Liver (tissue), 9 donors: ENCODE measurements around the gene POLD2. TPM values are rescaled to one million over a fixed set of nuclear protein-coding genes. Genes with fewer than 3 reads are reported as not detected.

Source experiments
- DNase-seq: peaks from one replicate; pipeline ENCODE4 v3.0.0-alpha.2; 2017; ENCODE audit warnings: low spot score
- H3K27ac ChIP-seq, 2 donors: one replicate each; pipeline ENCODE4 v1.7.0; 2013; ENCODE audit warnings: inconsistent platforms in 2 of 2, low read length in 2 of 2, control low read depth in 1 of 2, low read depth in 1 of 2, mild to moderate bottlenecking in 1 of 2
- H3K27me3 ChIP-seq, 4 donors: one replicate each; pipeline versions ENCODE4 v1.6.1 to v1.7.0; 2013; ENCODE audit warnings: low read length in 3 of 4, inconsistent platforms in 1 of 4, mild to moderate bottlenecking in 1 of 4, moderate library complexity in 1 of 4; ENCODE audit not compliant: control insufficient read depth in 4 of 4, insufficient read depth in 4 of 4
- H3K36me3 ChIP-seq, 4 donors: one replicate each; pipeline versions ENCODE4 v1.6.1 to v1.7.0; 2013; ENCODE audit warnings: low read length in 3 of 4, mild to moderate bottlenecking in 3 of 4, low read depth in 1 of 4, moderate library complexity in 1 of 4; ENCODE audit not compliant: control insufficient read depth in 4 of 4, insufficient read depth in 3 of 4
- H3K4me1 ChIP-seq, 4 donors: one replicate each; pipeline versions ENCODE4 v1.6.1 to v1.7.0; 2013; ENCODE audit warnings: low read length in 3 of 4, mild to moderate bottlenecking in 3 of 4, moderate library complexity in 1 of 4; ENCODE audit not compliant: control insufficient read depth in 4 of 4, insufficient read depth in 4 of 4
- H3K4me3 ChIP-seq, 3 donors: one replicate each; pipeline versions ENCODE4 v1.6.1 to v1.7.0; 2013; ENCODE audit warnings: low read length in 3 of 3, control low read depth in 1 of 3, low read depth in 1 of 3, mild to moderate bottlenecking in 1 of 3
- H3K9ac ChIP-seq, 2 donors: one replicate each; pipeline ENCODE4 v1.7.0; 2013; ENCODE audit warnings: low read length in 2 of 2, mild to moderate bottlenecking in 2 of 2, moderate library complexity in 2 of 2, control low read depth in 1 of 2, low read depth in 1 of 2
- H3K9me3 ChIP-seq, 4 donors: one replicate each; pipeline versions ENCODE4 v1.6.1 to v1.7.0; 2013; ENCODE audit warnings: low read length in 3 of 4; ENCODE audit not compliant: control insufficient read depth in 4 of 4
- EGR1 ChIP-seq, 2 donors: IDR thresholded peaks; 2 replicates each; pipeline ENCODE4 v1.6.1; 2016 to 2018; ENCODE audit warnings: antibody characterized with exemption in 2 of 2, low read depth in 2 of 2
- FOXA1 ChIP-seq: IDR thresholded peaks from 2 replicates; pipeline ENCODE4 v1.6.1; 2016; ENCODE audit warnings: antibody characterized with exemption
- FOXA2 ChIP-seq: IDR thresholded peaks from 2 replicates; pipeline ENCODE4 v1.6.1; 2016; ENCODE audit warnings: antibody characterized with exemption
- GABPA ChIP-seq, 2 donors: IDR thresholded peaks in 1 of 2; conservative IDR thresholded peaks in 1 of 2; 2 replicates each; pipeline ENCODE4 v1.6.1; 2016; ENCODE audit warnings: antibody characterized with exemption in 2 of 2, mild to moderate bottlenecking in 1 of 2, moderate library complexity in 1 of 2
- HNF4A ChIP-seq, 2 donors: conservative IDR thresholded peaks; 2 replicates each; pipeline ENCODE4 v1.6.1; 2016; ENCODE audit warnings: antibody characterized with exemption in 2 of 2, mild to moderate bottlenecking in 2 of 2
- HNF4G ChIP-seq: IDR thresholded peaks from 2 replicates; pipeline ENCODE4 v1.6.1; 2016; ENCODE audit warnings: antibody characterized with exemption
- JUND ChIP-seq, 2 donors: IDR thresholded peaks; 2 replicates each; pipeline ENCODE4 v1.6.1; 2016; ENCODE audit warnings: antibody characterized with exemption in 2 of 2
- RAD21 ChIP-seq, 2 donors: IDR thresholded peaks; 2 replicates each; pipeline ENCODE4 v1.6.1; 2016; ENCODE audit warnings: antibody characterized with exemption in 2 of 2, mild to moderate bottlenecking in 2 of 2
- RXRA ChIP-seq, 2 donors: IDR thresholded peaks; 2 replicates each; pipeline ENCODE4 v1.6.1; 2017 to 2018; ENCODE audit warnings: antibody characterized with exemption in 2 of 2, mild to moderate bottlenecking in 1 of 2
- SP1 ChIP-seq: IDR thresholded peaks from 2 replicates; pipeline ENCODE4 v1.6.1; 2018; ENCODE audit warnings: antibody characterized with exemption, mild to moderate bottlenecking
- TAF1 ChIP-seq: conservative IDR thresholded peaks from 2 replicates; pipeline ENCODE4 v1.6.1; 2016; ENCODE audit warnings: antibody characterized with exemption, mild to moderate bottlenecking
- YY1 ChIP-seq: IDR thresholded peaks from 2 replicates; pipeline ENCODE4 v1.6.1; 2016; ENCODE audit warnings: antibody characterized with exemption, mild to moderate bottlenecking
- WGBS: extraction: QIAGEN DNeasy Blood & Tissue Kit; methylation state at CpG from one replicate; pipeline ENCODE4 v1.1.7; 2013; 5-methylcytosine and 5-hydroxymethylcytosine counted together
- polyA plus RNA-seq, 2 donors: library from polyadenylated mRNA; stranded (reverse) in 1 of 2; unstranded in 1 of 2; fragments of 200-250 nt in 1 of 2; fragments of >200 nt in 1 of 2; fragmentation: Nextera tagmentation in 1 of 2; extraction: Ambion mirVana in 1 of 2; gene quantifications; one replicate each; pipeline versions ENCODE4 v1.2.1 to v1.2.3, GENCODE V29; 2013 to 2015
- total RNA-seq, 2 donors: library from RNA; depleted of rRNA; stranded (reverse); fragments of >200 nt; gene quantifications; one replicate each; pipeline ENCODE4 v1.2.3, GENCODE V29; 2014
- TF ChIP-seq, protein P1 (sequence below): IDR thresholded peaks from 2 replicates; pipeline ENCODE4 v1.6.1; 2016; ENCODE audit warnings: antibody characterized with exemption, mild to moderate bottlenecking
- TF ChIP-seq, protein P2 (sequence below): IDR thresholded peaks from 2 replicates; pipeline ENCODE4 v1.6.1; 2016; ENCODE audit warnings: antibody characterized with exemption
- TF ChIP-seq, protein P3 (sequence below): IDR thresholded peaks from 2 replicates; pipeline ENCODE4 v1.6.1; 2016; ENCODE audit warnings: antibody characterized with exemption
- TF ChIP-seq, protein P4 (sequence below): fragments of 150-350 bp; IDR thresholded peaks from 2 replicates; pipeline ENCODE4 v1.5.1; 2017; ENCODE audit warnings: improper control_type of control experiment, low read depth, low read length; ENCODE audit not compliant: missing input control
- donor health status: healthy.
- donor health status: healthy.
- donor health status: healthy.
- donor health status: healthy.
- donor health status: healthy.

POLD2 gene
- total and polyA plus RNA-seq, 4 donors, result 53.9 to 101 (median 85.3) TPM

DNA sequence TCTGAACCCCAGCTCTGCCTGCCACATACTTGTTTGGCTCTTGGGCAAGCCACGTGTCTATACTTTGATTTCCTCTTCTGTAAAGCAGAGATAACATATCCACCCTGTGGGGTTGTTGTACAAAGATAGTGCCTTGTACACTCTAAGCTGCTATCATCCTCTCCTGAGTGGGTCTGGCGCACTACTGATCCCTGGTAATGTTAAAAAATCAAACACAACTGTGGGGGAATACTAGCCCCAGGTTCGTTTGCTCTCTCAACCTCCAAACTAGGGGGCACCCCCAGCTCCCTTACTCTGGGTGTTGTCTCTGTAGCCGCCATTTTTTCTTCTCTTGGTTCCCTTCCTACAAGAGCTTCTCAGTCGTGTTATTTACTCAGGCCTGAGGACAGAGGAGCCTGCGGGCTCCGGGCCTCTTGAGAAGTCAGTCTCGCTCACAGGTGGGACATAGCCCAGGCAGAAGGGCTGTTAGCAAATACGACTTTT, 42.0 kb downstream of the POLD2 start:
- WGBS, result 58% methylated on average over 9 of the region's 9 CpGs
- H3K4me3 ChIP-seq, result peak overlapping the region in 2 of 3 donors; percentile 29 to 77
- peaks cover 6 to 41% (median 20%) of the 10 kb centered on the region in 4 donors for H3K4me1 ChIP-seq
- H3K36me3 ChIP-seq, result peaks cover 5 to 34% (median 15%) of the 10 kb centered on the region in 4 donors
- DNase-seq, result no peak
- H3K27ac ChIP-seq, result peak overlapping the region in 1 of 2 donors; percentile 21
- TF ChIP-seq RXRA (IDR thresholded peaks at IDR 0.05), result no peak
- TF ChIP-seq, protein P1, sequence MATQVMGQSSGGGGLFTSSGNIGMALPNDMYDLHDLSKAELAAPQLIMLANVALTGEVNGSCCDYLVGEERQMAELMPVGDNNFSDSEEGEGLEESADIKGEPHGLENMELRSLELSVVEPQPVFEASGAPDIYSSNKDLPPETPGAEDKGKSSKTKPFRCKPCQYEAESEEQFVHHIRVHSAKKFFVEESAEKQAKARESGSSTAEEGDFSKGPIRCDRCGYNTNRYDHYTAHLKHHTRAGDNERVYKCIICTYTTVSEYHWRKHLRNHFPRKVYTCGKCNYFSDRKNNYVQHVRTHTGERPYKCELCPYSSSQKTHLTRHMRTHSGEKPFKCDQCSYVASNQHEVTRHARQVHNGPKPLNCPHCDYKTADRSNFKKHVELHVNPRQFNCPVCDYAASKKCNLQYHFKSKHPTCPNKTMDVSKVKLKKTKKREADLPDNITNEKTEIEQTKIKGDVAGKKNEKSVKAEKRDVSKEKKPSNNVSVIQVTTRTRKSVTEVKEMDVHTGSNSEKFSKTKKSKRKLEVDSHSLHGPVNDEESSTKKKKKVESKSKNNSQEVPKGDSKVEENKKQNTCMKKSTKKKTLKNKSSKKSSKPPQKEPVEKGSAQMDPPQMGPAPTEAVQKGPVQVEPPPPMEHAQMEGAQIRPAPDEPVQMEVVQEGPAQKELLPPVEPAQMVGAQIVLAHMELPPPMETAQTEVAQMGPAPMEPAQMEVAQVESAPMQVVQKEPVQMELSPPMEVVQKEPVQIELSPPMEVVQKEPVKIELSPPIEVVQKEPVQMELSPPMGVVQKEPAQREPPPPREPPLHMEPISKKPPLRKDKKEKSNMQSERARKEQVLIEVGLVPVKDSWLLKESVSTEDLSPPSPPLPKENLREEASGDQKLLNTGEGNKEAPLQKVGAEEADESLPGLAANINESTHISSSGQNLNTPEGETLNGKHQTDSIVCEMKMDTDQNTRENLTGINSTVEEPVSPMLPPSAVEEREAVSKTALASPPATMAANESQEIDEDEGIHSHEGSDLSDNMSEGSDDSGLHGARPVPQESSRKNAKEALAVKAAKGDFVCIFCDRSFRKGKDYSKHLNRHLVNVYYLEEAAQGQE, result no peak
- no peak for TF ChIP-seq HNF4G
- no peak for TF ChIP-seq JUND (IDR thresholded peaks at IDR 0.05)
- no peak for TF ChIP-seq FOXA2
- no peak for TF ChIP-seq EGR1 (IDR thresholded peaks at IDR 0.05; ENCODE audit: low read depth in 2 of 2)
- TF ChIP-seq FOXA1, result no peak
- TF ChIP-seq, protein P2, sequence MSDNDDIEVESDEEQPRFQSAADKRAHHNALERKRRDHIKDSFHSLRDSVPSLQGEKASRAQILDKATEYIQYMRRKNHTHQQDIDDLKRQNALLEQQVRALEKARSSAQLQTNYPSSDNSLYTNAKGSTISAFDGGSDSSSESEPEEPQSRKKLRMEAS, result no peak
- no peak for TF ChIP-seq RAD21 (IDR thresholded peaks at IDR 0.05)
- TF ChIP-seq TAF1, result no peak
- TF ChIP-seq YY1, result no peak
- TF ChIP-seq, protein P3, sequence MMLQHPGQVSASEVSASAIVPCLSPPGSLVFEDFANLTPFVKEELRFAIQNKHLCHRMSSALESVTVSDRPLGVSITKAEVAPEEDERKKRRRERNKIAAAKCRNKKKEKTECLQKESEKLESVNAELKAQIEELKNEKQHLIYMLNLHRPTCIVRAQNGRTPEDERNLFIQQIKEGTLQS, result no peak
- TF ChIP-seq HNF4A (conservative IDR thresholded peaks at IDR 0.05), result no peak
- no peak for TF ChIP-seq GABPA (IDR thresholded peaks at IDR 0.05 in 1 of 2, conservative IDR thresholded peaks at IDR 0.05 in 1 of 2)
- H3K27me3 ChIP-seq, result no peaks in the 10 kb centered on the region
- H3K9ac ChIP-seq, result peak overlapping the region; percentile 10 to 20
- no peaks in the 10 kb centered on the region for H3K9me3 ChIP-seq

DNA sequence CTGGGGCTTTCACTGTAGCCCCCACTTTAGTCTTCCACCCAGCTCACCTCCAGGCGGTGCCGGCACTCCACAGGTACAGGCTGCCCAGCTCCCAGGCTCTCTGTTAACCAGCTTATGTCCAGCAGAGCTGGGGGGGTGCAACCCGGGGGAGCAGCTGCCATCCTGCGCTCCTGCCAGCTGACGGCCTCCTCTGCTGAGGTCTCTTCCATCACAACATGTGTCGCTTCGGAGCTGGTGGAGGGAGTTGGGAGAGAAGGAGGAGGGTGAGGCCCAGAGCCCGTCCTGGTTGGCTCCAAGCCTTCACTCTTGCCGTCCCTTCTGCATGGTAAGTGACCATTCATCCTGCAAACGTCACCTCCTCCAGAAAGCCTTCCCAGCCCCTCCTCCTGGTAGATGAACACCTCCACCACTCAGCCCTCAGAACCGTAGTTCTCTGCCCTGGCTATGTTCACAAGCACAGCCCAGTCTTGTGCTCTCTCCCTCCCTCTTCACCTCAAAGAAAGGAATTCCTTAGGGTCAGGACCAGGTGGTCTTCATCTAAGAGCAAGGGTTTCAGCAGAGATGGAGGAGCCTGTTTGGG, 42.6 kb downstream of the POLD2 start:
- TF ChIP-seq, protein P1, result no peak
- no peak for TF ChIP-seq GABPA (IDR thresholded peaks at IDR 0.05 in 1 of 2, conservative IDR thresholded peaks at IDR 0.05 in 1 of 2)
- no peak for TF ChIP-seq YY1
- no peak for TF ChIP-seq SP1
- TF ChIP-seq, protein P2, result no peak
- no peak for TF ChIP-seq RXRA (IDR thresholded peaks at IDR 0.05)
- TF ChIP-seq, protein P4, sequence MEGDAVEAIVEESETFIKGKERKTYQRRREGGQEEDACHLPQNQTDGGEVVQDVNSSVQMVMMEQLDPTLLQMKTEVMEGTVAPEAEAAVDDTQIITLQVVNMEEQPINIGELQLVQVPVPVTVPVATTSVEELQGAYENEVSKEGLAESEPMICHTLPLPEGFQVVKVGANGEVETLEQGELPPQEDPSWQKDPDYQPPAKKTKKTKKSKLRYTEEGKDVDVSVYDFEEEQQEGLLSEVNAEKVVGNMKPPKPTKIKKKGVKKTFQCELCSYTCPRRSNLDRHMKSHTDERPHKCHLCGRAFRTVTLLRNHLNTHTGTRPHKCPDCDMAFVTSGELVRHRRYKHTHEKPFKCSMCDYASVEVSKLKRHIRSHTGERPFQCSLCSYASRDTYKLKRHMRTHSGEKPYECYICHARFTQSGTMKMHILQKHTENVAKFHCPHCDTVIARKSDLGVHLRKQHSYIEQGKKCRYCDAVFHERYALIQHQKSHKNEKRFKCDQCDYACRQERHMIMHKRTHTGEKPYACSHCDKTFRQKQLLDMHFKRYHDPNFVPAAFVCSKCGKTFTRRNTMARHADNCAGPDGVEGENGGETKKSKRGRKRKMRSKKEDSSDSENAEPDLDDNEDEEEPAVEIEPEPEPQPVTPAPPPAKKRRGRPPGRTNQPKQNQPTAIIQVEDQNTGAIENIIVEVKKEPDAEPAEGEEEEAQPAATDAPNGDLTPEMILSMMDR, result no peak
- TF ChIP-seq JUND (IDR thresholded peaks at IDR 0.05), result no peak
- no peak for TF ChIP-seq HNF4G
- no peak for TF ChIP-seq HNF4A (conservative IDR thresholded peaks at IDR 0.05)
- no peak for TF ChIP-seq EGR1 (IDR thresholded peaks at IDR 0.05; ENCODE audit: low read depth in 2 of 2)
- Histone ChIP-seq H3K9ac (peak overlapping the region in 1 of 2 donors; percentile 10), H3K9me3 (no peaks in the 10 kb centered on the region), H3K4me3 (peak overlapping the region in 1 of 3 donors; percentile 77), H3K27me3 (no peaks in the 10 kb centered on the region), H3K27ac (no peak overlapping the region), H3K4me1 (peaks cover 8 to 46% (median 25%) of the 10 kb centered on the region in 4 donors), H3K36me3 (peaks cover 5 to 34% (median 15%) of the 10 kb centered on the region in 4 donors)
- DNase-seq, result no peak
- WGBS, result 90% methylated on average over 11 of the region's 11 CpGs
